ENCODE measurements around the gene SP4.

Gene SP4

DNA sequence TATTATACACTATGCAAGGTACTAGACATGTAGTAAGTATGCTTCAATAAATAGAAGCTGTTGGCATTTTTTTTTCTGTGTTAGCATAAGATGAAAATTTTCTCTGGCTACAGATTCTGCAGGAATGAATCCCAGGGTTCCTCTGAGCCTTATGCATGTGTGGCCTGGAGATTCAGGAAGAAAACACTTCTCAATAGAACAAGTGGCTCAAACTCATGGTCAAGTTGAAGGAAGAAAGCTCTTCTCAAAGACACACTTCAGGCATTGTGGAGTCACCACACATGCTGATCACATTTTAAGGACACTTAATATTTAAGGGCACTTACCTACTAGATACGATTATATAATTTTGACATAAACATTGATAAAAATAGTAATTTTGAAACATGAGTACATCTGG is 134.5 kb downstream of the SP4 start:
- DNase-seq (ENCODE audit: low read depth) = no peak
- H3K4me3 ChIP-seq (ENCODE audit: low read depth, low read length) = no peak overlapping the region
